GM12874 (cell line): ENCODE measurements around the gene WFS1.

Source experiments
- TF ChIP-seq, protein P1 (sequence below): IDR thresholded peaks from 2 replicates; pipeline ENCODE4 v1.5.1; 2011; ENCODE audit warnings: low read depth, mild to moderate bottlenecking, control low read depth, low read length, moderate library complexity; ENCODE audit not compliant: insufficient read depth

Gene WFS1

DNA sequence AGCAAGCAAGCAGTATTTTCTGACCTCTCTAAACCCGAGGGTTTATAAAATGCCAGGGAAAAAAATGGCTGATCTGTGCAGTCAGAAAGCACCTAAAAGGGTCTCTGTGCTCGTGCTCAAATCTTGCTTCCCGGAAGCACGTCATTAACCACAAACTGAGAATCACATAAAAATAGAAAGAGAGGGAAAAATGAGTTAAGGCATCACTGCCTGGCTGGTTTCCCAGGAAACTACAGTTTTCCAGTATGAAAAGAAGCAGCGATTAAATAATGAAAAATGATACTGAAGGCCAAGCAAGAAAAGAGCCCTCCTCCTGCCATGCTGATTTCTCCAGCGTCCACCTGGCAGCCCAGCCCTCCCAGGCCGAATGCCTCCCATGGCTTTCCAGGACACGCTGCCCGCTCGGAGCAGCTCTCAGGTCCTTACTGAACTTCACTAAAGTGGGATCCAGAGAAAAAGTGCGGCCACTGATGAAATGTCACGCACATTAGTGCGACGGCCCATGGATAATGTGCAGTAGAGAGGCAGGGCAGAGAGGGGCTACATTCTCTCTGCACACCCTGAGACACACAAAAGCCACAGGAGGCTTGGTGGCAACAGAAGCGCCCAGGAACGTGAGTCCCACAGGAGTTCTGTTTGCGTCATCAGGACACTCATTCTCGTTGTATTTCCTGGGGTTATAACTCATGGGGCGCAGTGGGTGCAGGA, 80.4 kb downstream of the WFS1 start:
- TF ChIP-seq, protein P1, sequence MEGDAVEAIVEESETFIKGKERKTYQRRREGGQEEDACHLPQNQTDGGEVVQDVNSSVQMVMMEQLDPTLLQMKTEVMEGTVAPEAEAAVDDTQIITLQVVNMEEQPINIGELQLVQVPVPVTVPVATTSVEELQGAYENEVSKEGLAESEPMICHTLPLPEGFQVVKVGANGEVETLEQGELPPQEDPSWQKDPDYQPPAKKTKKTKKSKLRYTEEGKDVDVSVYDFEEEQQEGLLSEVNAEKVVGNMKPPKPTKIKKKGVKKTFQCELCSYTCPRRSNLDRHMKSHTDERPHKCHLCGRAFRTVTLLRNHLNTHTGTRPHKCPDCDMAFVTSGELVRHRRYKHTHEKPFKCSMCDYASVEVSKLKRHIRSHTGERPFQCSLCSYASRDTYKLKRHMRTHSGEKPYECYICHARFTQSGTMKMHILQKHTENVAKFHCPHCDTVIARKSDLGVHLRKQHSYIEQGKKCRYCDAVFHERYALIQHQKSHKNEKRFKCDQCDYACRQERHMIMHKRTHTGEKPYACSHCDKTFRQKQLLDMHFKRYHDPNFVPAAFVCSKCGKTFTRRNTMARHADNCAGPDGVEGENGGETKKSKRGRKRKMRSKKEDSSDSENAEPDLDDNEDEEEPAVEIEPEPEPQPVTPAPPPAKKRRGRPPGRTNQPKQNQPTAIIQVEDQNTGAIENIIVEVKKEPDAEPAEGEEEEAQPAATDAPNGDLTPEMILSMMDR: no peak

GRCh38 chr4:6350646-6351045, 81.0 kb downstream of the WFS1 start:
- TF ChIP-seq, protein P1: no peak

GRCh38 chr4:6351246-6352000, 81.8 kb downstream of the WFS1 start:
- TF ChIP-seq, protein P1: no peak

DNA sequence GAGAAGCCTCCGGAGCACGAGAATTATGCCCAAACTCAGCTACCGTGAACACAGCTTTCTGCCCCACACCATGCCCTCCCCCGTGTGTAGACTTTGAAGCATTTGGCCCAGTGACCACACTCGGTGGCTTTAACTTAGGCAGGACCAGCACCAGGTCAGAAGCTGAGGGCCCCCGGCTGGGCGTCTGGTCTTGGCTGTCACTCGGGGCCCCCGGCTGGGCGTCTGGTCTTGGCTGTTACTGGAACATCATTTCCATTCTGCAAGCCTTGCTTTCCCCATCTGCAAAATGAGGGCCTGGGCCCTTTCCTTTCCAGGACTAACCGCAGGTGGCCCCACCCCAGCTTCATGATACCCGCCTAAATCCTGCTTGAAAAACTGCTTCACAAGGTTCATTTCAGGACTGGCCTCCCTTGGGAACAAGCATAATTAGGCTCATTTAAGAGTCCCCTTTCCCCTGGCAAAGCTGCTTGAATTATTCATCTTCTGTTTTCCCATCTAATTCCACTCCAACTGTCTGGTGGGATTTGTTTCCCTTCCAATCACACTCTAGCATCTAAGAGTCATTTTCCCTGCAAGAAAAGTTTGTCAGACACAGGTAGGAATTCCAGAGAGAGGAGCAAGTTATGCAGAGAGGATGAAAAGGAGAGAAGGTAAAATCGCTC, 82.5 kb downstream of the WFS1 start:
- TF ChIP-seq, protein P1: no peak
